HepG2 (cell line): ENCODE results near the gene ATP11A. TPM values are rescaled to one million over a fixed set of nuclear protein-coding genes. Genes with fewer than 3 reads are reported as not detected.

Experiments
- CEBPZ ChIP-seq: IDR thresholded peaks from 2 replicates; pipeline ENCODE4 v1.6.1; 2012; ENCODE audit warnings: low read length, improper control_type of control experiment
- KDM2A ChIP-seq: sonication (generic); formaldehyde crosslinking; IDR thresholded peaks from 2 replicates; pipeline ENCODE4 v1.4.0; 2020; ENCODE audit warnings: low read depth, missing genetic modification reagents, borderline replicate concordance
- ZFP37 ChIP-seq: sonication (generic); formaldehyde crosslinking; IDR thresholded peaks from 2 replicates; pipeline ENCODE4 v1.4.0; 2020; ENCODE audit warnings: missing genetic modification reagents, borderline replicate concordance
- ZNF557 ChIP-seq: sonication (generic); formaldehyde crosslinking; IDR thresholded peaks from 2 replicates; pipeline ENCODE4 v1.4.0; 2020; ENCODE audit warnings: missing genetic modification reagents
- ZNF713 ChIP-seq: sonication (generic); formaldehyde crosslinking; IDR thresholded peaks from 2 replicates; pipeline ENCODE4 v1.4.0; 2020; ENCODE audit warnings: mild to moderate bottlenecking, missing genetic modification reagents
- polyA plus RNA-seq, 8 experiments: library from polyadenylated mRNA; depleted of rRNA in 3 of 8; stranded (reverse) in 7 of 8; unstranded in 1 of 8; fragments of >200 nt; fragmentation: Illumina TruSeq in 4 of 8; extraction: Trizol in 4 of 8; gene quantifications; 2 replicates each; pipeline versions ENCODE4 v1.2.1 to v1.2.3, GENCODE V29; 2011 to 2016; ENCODE audit warnings: low read depth in 4 of 8, missing spikeins in 1 of 8, mixed read lengths in 1 of 8; ENCODE audit not compliant: insufficient read depth in 1 of 8
- total RNA-seq, 5 experiments: library from RNA; depleted of rRNA; stranded (reverse); fragments of >200 nt; fragmentation: Illumina TruSeq; extraction: Trizol; gene quantifications; 2 replicates each; pipeline ENCODE4 v1.2.3, GENCODE V29; 2016; ENCODE audit warnings: low read depth in 1 of 5
- TF ChIP-seq, protein P1 (sequence below): IDR thresholded peaks from 2 replicates; pipeline ENCODE4 v1.6.1; 2018; ENCODE audit warnings: missing genetic modification reagents, mild to moderate bottlenecking, missing compliant biosample characterization
- TF ChIP-seq, protein P2 (sequence below): sonication (generic); formaldehyde crosslinking; IDR thresholded peaks from 2 replicates; pipeline ENCODE4 v1.8.0; 2022; ENCODE audit warnings: missing genetic modification reagents, low read depth, mild to moderate bottlenecking, borderline replicate concordance

Gene ATP11A
- total and polyA plus RNA-seq, 2 of the 13 experiments (the other 11 are each of a cell fraction or from before 2014, with no cell fraction given): 18.4 to 20.1 TPM

GRCh38 chr13:112869202-112870050 lies 179.6 kb downstream of the ATP11A start (continued):
- TF ChIP-seq CEBPZ (no peak), ZNF713 (CRISPR knock-in tag) (no peak), ZFP37 (CRISPR knock-in tag) (no peak), KDM2A (CRISPR knock-in tag) (no peak), ZNF557 (CRISPR knock-in tag) (no peak)
- TF ChIP-seq, protein P1, sequence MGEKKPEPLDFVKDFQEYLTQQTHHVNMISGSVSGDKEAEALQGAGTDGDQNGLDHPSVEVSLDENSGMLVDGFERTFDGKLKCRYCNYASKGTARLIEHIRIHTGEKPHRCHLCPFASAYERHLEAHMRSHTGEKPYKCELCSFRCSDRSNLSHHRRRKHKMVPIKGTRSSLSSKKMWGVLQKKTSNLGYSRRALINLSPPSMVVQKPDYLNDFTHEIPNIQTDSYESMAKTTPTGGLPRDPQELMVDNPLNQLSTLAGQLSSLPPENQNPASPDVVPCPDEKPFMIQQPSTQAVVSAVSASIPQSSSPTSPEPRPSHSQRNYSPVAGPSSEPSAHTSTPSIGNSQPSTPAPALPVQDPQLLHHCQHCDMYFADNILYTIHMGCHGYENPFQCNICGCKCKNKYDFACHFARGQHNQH: no peak
- TF ChIP-seq, protein P2, sequence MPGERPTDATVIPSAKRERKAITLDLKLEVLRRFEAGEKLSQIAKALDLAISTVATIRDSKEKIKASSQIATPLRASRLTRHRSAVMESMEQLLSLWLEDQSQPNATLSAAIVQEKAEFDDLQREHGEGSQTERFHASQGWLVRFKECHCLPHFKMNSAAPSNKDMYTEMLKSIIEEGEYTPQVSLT (CRISPR knock-in tag): no peak
